MCF 10A (cell line): ENCODE data around the gene TMEM187. TPM values are rescaled to one million over a fixed set of nuclear protein-coding genes. Genes with fewer than 3 reads are reported as not detected.
A peak's percentile ranks its signal among the peaks of the same experiment; 100 is the strongest.

Experiments
- BruUV-seq: library from RNA; stranded (reverse); fragments of 400-500 nt; replicated peaks from 2 replicates; lab custom pipeline; 2021; lab: Mats Ljungman, UMichigan
- CTCF ChIA-PET: fragments of 300-600 bp; sonication (Branson Sonifier 250); formaldehyde crosslinking; extraction: SDS; loops from one replicate; lab custom pipeline; 2021; ENCODE audit warnings: antibody characterized with exemption, inconsistent platforms; lab: Yijun Ruan, JAX
- POLR2A ChIA-PET: fragments of 300-600, 350-650 bp; sonication (Branson Sonifier 250); formaldehyde crosslinking; extraction: SDS; loops from one replicate; lab custom pipeline; 2020; ENCODE audit warnings: antibody characterized with exemption, inconsistent platforms; lab: Yijun Ruan, JAX
- DNase-seq: peaks from one replicate; pipeline ENCODE4 v3.0.0-alpha.2; 2018; ENCODE audit not compliant: unreplicated experiment
- H3K27ac Mint-ChIP-seq: one replicate; pipeline ENCODE4 v1.8.0; 2022; ENCODE audit warnings: mild to moderate bottlenecking, low read depth, mixed read lengths; ENCODE audit not compliant: unreplicated experiment
- H3K27me3 Mint-ChIP-seq: one replicate; pipeline ENCODE4 v1.8.0; 2022; ENCODE audit warnings: mixed read lengths; ENCODE audit not compliant: insufficient read depth, unreplicated experiment
- H3K36me3 Mint-ChIP-seq: one replicate; pipeline ENCODE4 v1.8.0; 2022; ENCODE audit warnings: mild to moderate bottlenecking, moderate library complexity, mixed read lengths; ENCODE audit not compliant: insufficient read depth, unreplicated experiment
- H3K4me1 Mint-ChIP-seq: one replicate; pipeline ENCODE4 v1.8.0; 2022; ENCODE audit warnings: mixed read lengths; ENCODE audit not compliant: insufficient read depth, unreplicated experiment
- H3K4me3 Mint-ChIP-seq: one replicate; pipeline ENCODE4 v1.8.0; 2022; ENCODE audit warnings: mild to moderate bottlenecking, moderate library complexity, mixed read lengths; ENCODE audit not compliant: unreplicated experiment
- H3K9me3 Mint-ChIP-seq: one replicate; pipeline ENCODE4 v1.8.0; 2022; ENCODE audit warnings: mixed read lengths; ENCODE audit not compliant: unreplicated experiment
- CTCF ChIP-seq: fragments of 200-600 bp; IDR thresholded peaks from one replicate; pipeline ENCODE4 v1.8.0; 2022; ENCODE audit warnings: antibody characterized with exemption, mild to moderate bottlenecking; ENCODE audit not compliant: unreplicated experiment
- intact Hi-C: fragments of 100-400 bp; cut with micrococcal nuclease; formaldehyde crosslinking; loops from 2 replicates; pipeline ENCODE4 v1.14.1; 2022
- total RNA-seq: library from RNA; stranded (reverse); gene quantifications from 2 replicates; pipeline ENCODE4 v1.2.3, GENCODE V29; 2022

TMEM187 gene
- total RNA-seq, 1 experiment from 2014 or later: 9.3 TPM

- Mint-ChIP-seq H3K27ac (peak overlapping the region; percentile 74), H3K36me3 (peaks cover 6% of the 10 kb centered on the region), H3K27me3 (no peaks in the 10 kb centered on the region), H3K4me1 (peaks cover 9% of the 10 kb centered on the region), H3K9me3 (no peaks in the 10 kb centered on the region), H3K4me3 (peak overlapping the region; percentile 79)
- TF ChIP-seq CTCF: no peak
- no TSS peak for BruUV-seq
- ChIA-PET POLR2A (interaction anchor here (0.6 to 2.7 kb wide), 4 partner anchors 9 to 132 kb away, joined by 3 to 25 read pairs (median 6); partner anchors contain the start of genes IDH3G and SSR4), CTCF (interaction anchor here (0.6 to 3.1 kb wide), 4 partner anchors 20 to 320 kb away, joined by 3 to 19 read pairs (median 4); partner anchors contain the start of gene PLXNB3)
- no peak for DNase-seq
- intact Hi-C loops: no loop called here
These were observed 45.5 kb upstream of the TMEM187 start for GRCh38 chrX:153926858-153927671.

GRCh38 chrX:153927672-153927921, 45.0 kb upstream of the TMEM187 start:
- Mint-ChIP-seq H3K4me3 (peak overlapping the region; percentile 79), H3K4me1 (peaks cover 7% of the 10 kb centered on the region), H3K27ac (peak overlapping the region; percentile 74), H3K9me3 (no peaks in the 10 kb centered on the region), H3K27me3 (no peaks in the 10 kb centered on the region), H3K36me3 (peaks cover 6% of the 10 kb centered on the region)
- ChIA-PET CTCF (interaction anchor here (0.6 to 1.0 kb wide), 2 partner anchors 164 to 320 kb away, joined by 3 read pairs; partner anchors contain the start of gene PLXNB3), POLR2A (interaction anchor here (0.6 to 2.7 kb wide), 3 partner anchors 10 to 133 kb away, joined by 3 to 25 read pairs (median 8); partner anchors contain the start of genes IDH3G and SSR4)
- no peak for DNase-seq
- TSS peak; percentile 43 for BruUV-seq
- intact Hi-C loops: no loop called here
- TF ChIP-seq CTCF: no peak

GRCh38 chrX:153927922-153928760, 44.4 kb upstream of the TMEM187 start:
- peaks cover 10% of the 10 kb centered on the region for H3K36me3 Mint-ChIP-seq
- peaks cover 1% of the 10 kb centered on the region for H3K4me1 Mint-ChIP-seq
- no TSS peak for BruUV-seq
- no peaks in the 10 kb centered on the region for H3K27me3 Mint-ChIP-seq
- peak overlapping the region; percentile 79 for H3K4me3 Mint-ChIP-seq
- ChIA-PET CTCF (interaction anchor here (0.6 to 1.3 kb wide), 4 partner anchors 19 to 445 kb away, joined by 3 to 5 read pairs (median 3); partner anchors contain the start of gene PLXNB3), POLR2A (interaction anchor here (0.6 to 2.7 kb wide), 11 partner anchors 10 to 330 kb away, joined by 3 to 25 read pairs (median 7); partner anchors contain the start of genes HCFC1, IDH3G, PLXNB3 and SSR4)
- H3K9me3 Mint-ChIP-seq: no peaks in the 10 kb centered on the region
- peak; percentile 95 for DNase-seq
- intact Hi-C loops: no loop called here
- TF ChIP-seq CTCF: peak; percentile 10
- H3K27ac Mint-ChIP-seq: peak overlapping the region; percentile 74
